BE2C (cell line): ENCODE measurements around the gene TOP2B.

Experiments
- DNase-seq: peaks from one replicate; pipeline ENCODE4 v3.0.0-alpha.2; 2020
- H3K27me3 ChIP-seq: fragments of 250-450 bp; sonication (Bioruptor Pico); 2 replicates; pipeline ENCODE4 v1.5.1; 2020; ENCODE audit warnings: mild to moderate bottlenecking
- H3K36me3 ChIP-seq: fragments of 250-450 bp; sonication (Bioruptor Pico); 2 replicates; pipeline ENCODE4 v1.5.1; 2020; ENCODE audit warnings: mild to moderate bottlenecking
- H3K4me1 ChIP-seq: fragments of 250-450 bp; sonication (Bioruptor Pico); 2 replicates; pipeline ENCODE4 v1.5.1; 2020
- H3K4me3 ChIP-seq: 2 replicates; pipeline ENCODE4 v1.5.1; 2011; ENCODE audit warnings: low read depth, low read length
- H3K9me3 ChIP-seq: fragments of 250-450 bp; sonication (Bioruptor Pico); 2 replicates; pipeline ENCODE4 v1.5.1; 2020
- TF ChIP-seq, protein P1 (sequence below): IDR thresholded peaks from 2 replicates; pipeline ENCODE4 v1.5.1; 2012; ENCODE audit warnings: mild to moderate bottlenecking, low read depth, low read length

Gene TOP2B

DNA sequence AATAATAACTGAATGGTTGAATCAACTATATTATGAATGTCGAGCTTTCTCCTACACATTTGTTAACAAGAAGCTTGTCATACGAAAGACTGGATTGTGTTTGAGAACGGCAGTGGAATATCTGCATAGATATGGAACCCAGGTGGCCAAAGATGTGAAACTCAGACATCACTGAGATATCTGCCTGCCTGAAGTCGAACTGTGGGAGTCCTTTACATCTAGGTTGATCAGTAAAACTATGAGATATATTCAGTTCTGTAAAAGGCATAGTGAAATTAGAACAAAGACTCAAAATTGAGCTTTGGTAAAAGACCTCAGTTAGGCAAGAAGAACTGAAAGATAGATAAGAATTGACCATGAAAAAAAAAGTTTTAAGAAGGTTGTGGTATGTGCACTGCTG is 41.5 kb upstream of the TOP2B start:
- TF ChIP-seq, protein P1, sequence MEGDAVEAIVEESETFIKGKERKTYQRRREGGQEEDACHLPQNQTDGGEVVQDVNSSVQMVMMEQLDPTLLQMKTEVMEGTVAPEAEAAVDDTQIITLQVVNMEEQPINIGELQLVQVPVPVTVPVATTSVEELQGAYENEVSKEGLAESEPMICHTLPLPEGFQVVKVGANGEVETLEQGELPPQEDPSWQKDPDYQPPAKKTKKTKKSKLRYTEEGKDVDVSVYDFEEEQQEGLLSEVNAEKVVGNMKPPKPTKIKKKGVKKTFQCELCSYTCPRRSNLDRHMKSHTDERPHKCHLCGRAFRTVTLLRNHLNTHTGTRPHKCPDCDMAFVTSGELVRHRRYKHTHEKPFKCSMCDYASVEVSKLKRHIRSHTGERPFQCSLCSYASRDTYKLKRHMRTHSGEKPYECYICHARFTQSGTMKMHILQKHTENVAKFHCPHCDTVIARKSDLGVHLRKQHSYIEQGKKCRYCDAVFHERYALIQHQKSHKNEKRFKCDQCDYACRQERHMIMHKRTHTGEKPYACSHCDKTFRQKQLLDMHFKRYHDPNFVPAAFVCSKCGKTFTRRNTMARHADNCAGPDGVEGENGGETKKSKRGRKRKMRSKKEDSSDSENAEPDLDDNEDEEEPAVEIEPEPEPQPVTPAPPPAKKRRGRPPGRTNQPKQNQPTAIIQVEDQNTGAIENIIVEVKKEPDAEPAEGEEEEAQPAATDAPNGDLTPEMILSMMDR, result no peak
- no peak for DNase-seq
- H3K4me1 ChIP-seq, result no peaks in the 10 kb centered on the region
- H3K4me3 ChIP-seq, result no peak overlapping the region
- H3K27me3 ChIP-seq, result no peaks in the 10 kb centered on the region
- no peaks in the 10 kb centered on the region for H3K9me3 ChIP-seq
- no peaks in the 10 kb centered on the region for H3K36me3 ChIP-seq

DNA sequence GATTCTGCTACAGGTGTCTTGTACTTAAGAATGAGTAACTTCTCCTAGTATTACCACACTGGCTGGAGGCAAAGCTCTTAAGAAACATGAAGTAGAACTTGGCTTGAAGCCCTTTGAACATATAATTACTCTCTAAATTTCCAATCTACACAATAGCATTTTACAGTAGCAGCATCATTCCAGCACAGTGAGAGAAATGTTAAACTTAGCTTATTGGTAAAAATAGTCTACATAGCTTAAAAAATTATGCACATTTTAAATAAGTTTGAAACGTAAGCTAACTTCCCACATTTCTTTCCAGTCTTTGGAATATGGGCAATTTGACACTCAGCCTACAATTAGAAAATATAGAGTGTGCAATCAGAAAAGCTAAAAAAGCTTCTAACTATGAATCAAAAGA is 32.8 kb upstream of the TOP2B start:
- no peak overlapping the region for H3K4me3 ChIP-seq
- TF ChIP-seq, protein P1, result no peak
- no peaks in the 10 kb centered on the region for H3K27me3 ChIP-seq
- no peaks in the 10 kb centered on the region for H3K9me3 ChIP-seq
- no peaks in the 10 kb centered on the region for H3K36me3 ChIP-seq
- DNase-seq, result no peak
- H3K4me1 ChIP-seq, result no peaks in the 10 kb centered on the region

DNA sequence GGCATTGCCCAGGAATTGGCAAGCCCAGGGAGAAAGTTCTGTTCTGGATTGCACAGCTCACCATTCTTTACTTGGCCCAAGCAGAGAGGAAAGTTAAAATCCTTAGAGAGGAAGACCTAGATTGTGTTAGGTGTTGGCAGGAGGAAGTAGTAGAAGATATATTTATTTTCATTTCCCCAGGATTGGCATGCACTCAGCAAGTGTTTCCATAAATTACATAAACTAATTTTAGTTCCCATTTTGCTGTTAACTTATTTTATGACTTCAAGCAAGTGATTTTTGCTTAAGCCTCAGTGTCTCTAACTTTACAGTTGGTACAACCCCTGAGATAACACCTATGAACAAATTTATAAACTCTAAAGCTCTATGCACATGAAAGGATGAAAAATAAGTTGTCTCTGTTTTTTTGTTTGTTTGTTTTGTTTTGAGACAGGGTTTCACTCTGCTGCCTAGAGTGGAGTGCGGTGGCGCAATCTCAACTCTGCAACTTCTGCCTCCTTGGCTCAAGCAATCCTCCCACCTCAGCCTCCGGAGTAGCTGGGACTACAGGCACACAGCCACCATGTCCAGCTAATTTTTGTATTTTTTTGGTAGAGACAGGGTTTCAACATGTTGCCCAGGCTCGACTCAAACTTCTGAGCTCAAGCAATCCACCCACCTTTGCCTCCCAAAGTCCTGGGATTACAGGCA is 31.2 kb upstream of the TOP2B start:
- no peak overlapping the region for H3K4me3 ChIP-seq
- no peak for DNase-seq
- TF ChIP-seq, protein P1, result no peak

DNA sequence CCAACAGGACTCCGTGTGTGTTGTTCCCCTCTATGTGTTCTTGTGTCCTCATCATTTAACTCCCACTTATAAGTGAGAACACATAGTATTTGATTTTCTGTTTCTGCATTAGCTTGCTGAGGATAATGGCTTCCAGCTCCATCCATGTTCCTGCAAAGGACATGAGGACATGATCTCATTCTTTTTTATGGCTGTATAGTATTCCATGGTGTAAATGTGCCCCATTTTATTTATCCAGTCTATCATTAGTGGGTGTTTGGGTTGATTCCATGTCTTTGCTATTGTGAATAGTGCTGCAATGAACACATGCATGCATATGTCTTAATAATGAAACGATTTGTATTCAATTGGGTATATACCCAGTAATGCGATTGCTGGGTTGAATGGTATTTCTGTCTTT is 28.5 kb upstream of the TOP2B start:
- TF ChIP-seq, protein P1, result no peak
- Histone ChIP-seq H3K9me3 (no peaks in the 10 kb centered on the region), H3K4me1 (no peaks in the 10 kb centered on the region)

More for the DNA sequence above, 31.2 kb upstream of the TOP2B start:
- Histone ChIP-seq H3K27me3 (no peaks in the 10 kb centered on the region), H3K9me3 (no peaks in the 10 kb centered on the region), H3K4me1 (no peaks in the 10 kb centered on the region), H3K36me3 (no peaks in the 10 kb centered on the region)

DNA sequence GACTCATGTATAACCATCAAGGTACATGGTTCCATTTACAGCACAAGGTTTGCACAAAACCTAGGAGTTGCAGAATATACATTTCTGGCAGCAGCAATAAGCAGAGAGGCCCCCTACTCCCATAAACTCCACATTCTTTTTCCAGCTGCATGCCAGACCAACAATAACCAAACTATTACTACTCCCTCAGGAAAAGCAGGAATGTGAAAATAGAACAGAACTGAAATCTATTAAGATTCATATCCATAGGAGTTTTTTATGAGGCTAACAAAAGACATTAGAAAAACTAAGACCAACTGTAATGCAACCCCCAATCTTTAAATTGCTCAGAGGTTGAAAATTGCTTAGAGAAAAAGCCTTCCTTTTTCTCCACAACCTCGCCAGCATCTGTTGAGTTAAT is 27.6 kb upstream of the TOP2B start:
- no peak for DNase-seq
- Histone ChIP-seq H3K4me3 (no peak overlapping the region), H3K36me3 (no peaks in the 10 kb centered on the region)

More for the DNA sequence above, 28.5 kb upstream of the TOP2B start:
- Histone ChIP-seq H3K4me3 (no peak overlapping the region), H3K27me3 (no peaks in the 10 kb centered on the region), H3K36me3 (no peaks in the 10 kb centered on the region)
- DNase-seq, result no peak

More for the DNA sequence above, 27.6 kb upstream of the TOP2B start:
- no peaks in the 10 kb centered on the region for H3K9me3 ChIP-seq
- H3K27me3 ChIP-seq, result no peaks in the 10 kb centered on the region
- H3K4me1 ChIP-seq, result no peaks in the 10 kb centered on the region
- TF ChIP-seq, protein P1, result no peak
